Mesodermal cell (in vitro differentiated cells): ENCODE data around the gene SPACA5. TPM values are rescaled to one million over a fixed set of nuclear protein-coding genes. Genes with fewer than 3 reads are reported as not detected.
"Not testable (repeated sequence)": the region's sequence is repeated elsewhere in the genome, so short reads cannot be mapped to it uniquely, and the experiment has no call there.

ENCODE experiments used
- H3K27ac ChIP-seq: 2 replicates; pipeline ENCODE4 v1.7.0; 2013; ENCODE audit warnings: mild to moderate bottlenecking, low read depth, low read length, moderate library complexity; ENCODE audit not compliant: severe bottlenecking
- H3K36me3 ChIP-seq: 2 replicates; pipeline ENCODE4 v1.7.1; 2013; ENCODE audit warnings: mild to moderate bottlenecking, low read length, moderate library complexity; ENCODE audit not compliant: control insufficient read depth, insufficient read depth
- H3K4me1 ChIP-seq: one replicate; pipeline ENCODE4 v1.7.1; 2013; ENCODE audit warnings: mild to moderate bottlenecking, low read length; ENCODE audit not compliant: insufficient read depth, control insufficient read depth, poor library complexity, severe bottlenecking
- H3K4me3 ChIP-seq: 2 replicates; pipeline ENCODE4 v1.7.0; 2013; ENCODE audit warnings: low read length, control low read depth, mild to moderate bottlenecking; ENCODE audit not compliant: insufficient read depth, poor library complexity, severe bottlenecking; ENCODE audit errors: extremely low read depth
- H3K9me3 ChIP-seq: 2 replicates; pipeline ENCODE4 v1.7.1; 2013; ENCODE audit warnings: mild to moderate bottlenecking, low read length, moderate library complexity; ENCODE audit not compliant: control insufficient read depth
- WGBS, 2 experiments: methylation state at CpG; one replicate each; pipeline ENCODE4 v1.1.5; 2013; ENCODE audit warnings: missing lambda C conversion rate in 2 of 2; ENCODE audit not compliant: insufficient coverage in 2 of 2; 5-methylcytosine and 5-hydroxymethylcytosine counted together
- polyA plus RNA-seq, 2 experiments: library from polyadenylated mRNA; stranded (reverse); fragments of 50-300 nt; gene quantifications; one replicate each; pipeline ENCODE4 v1.2.3, GENCODE V29; 2013

The SPACA5 gene
- polyA plus RNA-seq (2013, experiment 1 of 2) = not detected
- not detected for polyA plus RNA-seq (2013, experiment 2 of 2)

GRCh38 chrX:48006688-48007087 lies at the start of gene SPACA5:
SPACA5 (plus strand) TSS chrX:48006988; CDS start chrX:48007803, 815 bp downstream.
- not testable (repeated sequence) for H3K27ac ChIP-seq, H3K4me1 ChIP-seq, H3K9me3 ChIP-seq, H3K4me3 ChIP-seq, H3K36me3 ChIP-seq
- no CpG with 5 or more reads among the region's 8 CpGs for WGBS, 2 experiments

- H3K4me3 ChIP-seq, H3K4me1 ChIP-seq, H3K9me3 ChIP-seq, H3K36me3 ChIP-seq, H3K27ac ChIP-seq: not testable (repeated sequence)
- WGBS, 2 experiments = no CpG with 5 or more reads among the region's 4 CpGs
Observed at GRCh38 chrX:47958206-47958605, 48.6 kb upstream of the SPACA5 start.

- Histone ChIP-seq H3K36me3 (no peaks in the 10 kb centered on the region), H3K4me3 (no peak overlapping the region), H3K27ac (no peak overlapping the region), H3K4me1 (no peaks in the 10 kb centered on the region), H3K9me3 (no peaks in the 10 kb centered on the region)
- 80% methylated on average over 2 of the region's 4 CpGs; no CpG with 5 or more reads in 1 of the 2 experiments for WGBS, 2 experiments
Observed at GRCh38 chrX:47958761-47959342, 47.9 kb upstream of the SPACA5 start.

GRCh38 chrX:47960406-47960805 lies 46.4 kb upstream of the SPACA5 start:
- Histone ChIP-seq H3K4me1 (no peaks in the 10 kb centered on the region), H3K36me3 (no peaks in the 10 kb centered on the region)
- WGBS, 2 experiments = 80 to 100% methylated on average over 1 to 2 of the region's 2 CpGs

GRCh38 chrX:47961830-47962229 lies 45.0 kb upstream of the SPACA5 start:
- H3K36me3 ChIP-seq, H3K4me3 ChIP-seq, H3K4me1 ChIP-seq, H3K27ac ChIP-seq, H3K9me3 ChIP-seq: not testable (repeated sequence)
- 96 to 97% methylated on average over 3 to 4 of the region's 6 CpGs for WGBS, 2 experiments

More at GRCh38 chrX:47960406-47960805, 46.4 kb upstream of the SPACA5 start:
- Histone ChIP-seq H3K4me3 (no peak overlapping the region), H3K9me3 (no peaks in the 10 kb centered on the region), H3K27ac (no peak overlapping the region)

GRCh38 chrX:47965526-47965925 lies 41.3 kb upstream of the SPACA5 start:
- H3K27ac ChIP-seq, H3K4me1 ChIP-seq, H3K9me3 ChIP-seq, H3K36me3 ChIP-seq, H3K4me3 ChIP-seq: not testable (repeated sequence)
- 94% methylated on average over 3 of the region's 14 CpGs; no CpG with 5 or more reads in 1 of the 2 experiments for WGBS, 2 experiments

- WGBS, 2 experiments = 84 to 100% methylated on average over 2 to 3 of the region's 3 CpGs
- Histone ChIP-seq H3K9me3 (peaks cover 30% of the 10 kb centered on the region), H3K4me1 (no peaks in the 10 kb centered on the region), H3K36me3 (peaks cover 41% of the 10 kb centered on the region), H3K4me3 (no peak overlapping the region), H3K27ac (no peak overlapping the region)
Observed at GRCh38 chrX:47973235-47973634, 33.6 kb upstream of the SPACA5 start.

GRCh38 chrX:47976254-47977151 lies 30.3 kb upstream of the SPACA5 start:
- no peak overlapping the region for H3K4me3 ChIP-seq
- H3K27ac ChIP-seq = no peak overlapping the region
- WGBS, 2 experiments = no CpG with 5 or more reads among the region's 6 CpGs
- peaks cover 33% of the 10 kb centered on the region for H3K9me3 ChIP-seq
- peaks cover 67% of the 10 kb centered on the region for H3K36me3 ChIP-seq
- H3K4me1 ChIP-seq = no peaks in the 10 kb centered on the region

GRCh38 chrX:47991263-47992094 lies 15.3 kb upstream of the SPACA5 start:
- no peak overlapping the region for H3K4me3 ChIP-seq
- H3K9me3 ChIP-seq = peaks cover 5% of the 10 kb centered on the region
- no peak overlapping the region for H3K27ac ChIP-seq
- H3K36me3 ChIP-seq = peaks cover 57% of the 10 kb centered on the region
- no peaks in the 10 kb centered on the region for H3K4me1 ChIP-seq
- no CpG with 5 or more reads among the region's 5 CpGs for WGBS, 2 experiments

GRCh38 chrX:47992095-47992380 lies 14.8 kb upstream of the SPACA5 start:
- Histone ChIP-seq H3K27ac (no peak overlapping the region), H3K4me3 (no peak overlapping the region), H3K4me1 (no peaks in the 10 kb centered on the region), H3K9me3 (peaks cover 5% of the 10 kb centered on the region), H3K36me3 (peaks cover 54% of the 10 kb centered on the region)
- no CpG with 5 or more reads among the region's 1 CpG for WGBS, 2 experiments
